OCI-LY7 (cell line): Measurements from ENCODE around the gene CEP76. TPM values are rescaled to one million over a fixed set of nuclear protein-coding genes. Genes with fewer than 3 reads are reported as not detected.

ENCODE experiments used
- BruUV-seq: library from RNA; stranded (reverse); fragments of 400-500 nt; replicated peaks from 2 replicates; lab custom pipeline; 2021; lab: Mats Ljungman, UMichigan
- CTCF ChIA-PET: fragments of 300-600 bp; sonication (Branson Sonifier 250); formaldehyde crosslinking; loops from one replicate; lab custom pipeline; 2022; ENCODE audit warnings: antibody characterized with exemption; ENCODE audit not compliant: unreplicated experiment; lab: Charles Lee
- POLR2A ChIA-PET: fragments of 300-600 bp; sonication (Branson Sonifier 250); formaldehyde crosslinking; loops from one replicate; lab custom pipeline; 2022; ENCODE audit warnings: antibody characterized with exemption; lab: Charles Lee
- DNase-seq: peaks from one replicate; pipeline ENCODE4 v3.0.0-alpha.2; 2015; ENCODE audit warnings: low spot score
- H2AFZ ChIP-seq: fragments of 200-600 bp; sonication (generic), shearing (Covaris generic); 2 replicates; pipeline ENCODE4 v1.6.1; 2014; ENCODE audit warnings: mild to moderate bottlenecking, antibody characterized with exemption, low read length, moderate library complexity
- H3K27ac ChIP-seq: fragments of 200-600 bp; sonication (generic); 2 replicates; pipeline ENCODE4 v1.5.1; 2014; ENCODE audit warnings: mixed run types, low read depth, mild to moderate bottlenecking, moderate library complexity, low read length, inconsistent platforms; ENCODE audit not compliant: poor library complexity, severe bottlenecking
- H3K36me3 ChIP-seq: fragments of 200-600 bp; sonication (generic); 2 replicates; pipeline ENCODE4 v1.6.1; 2014; ENCODE audit warnings: mild to moderate bottlenecking, antibody characterized with exemption, low read length, moderate library complexity, mixed read lengths; ENCODE audit not compliant: insufficient read depth
- H3K4me1 ChIP-seq: fragments of 200-600 bp; sonication (generic); 2 replicates; pipeline ENCODE4 v1.5.1; 2014; ENCODE audit warnings: mild to moderate bottlenecking, low read length; ENCODE audit not compliant: insufficient read depth, poor library complexity, severe bottlenecking
- H3K4me2 ChIP-seq: fragments of 200-600 bp; sonication (generic); 2 replicates; pipeline ENCODE4 v1.6.1; 2014; ENCODE audit warnings: mild to moderate bottlenecking, low read length
- H3K4me3 ChIP-seq: fragments of 200-600 bp; sonication (generic); 2 replicates; pipeline ENCODE4 v1.5.1; 2014; ENCODE audit warnings: mild to moderate bottlenecking, low read depth, low read length; ENCODE audit not compliant: poor library complexity, severe bottlenecking
- H3K79me2 ChIP-seq: fragments of 200-600 bp; sonication (generic); 2 replicates; pipeline ENCODE4 v1.6.1; 2016; ENCODE audit warnings: low read depth, mild to moderate bottlenecking, low read length, moderate library complexity, mixed read lengths; ENCODE audit not compliant: insufficient read depth
- H3K9me2 ChIP-seq: fragments of 200-600 bp; sonication (generic); 2 replicates; pipeline ENCODE4 v1.6.1; 2016; ENCODE audit warnings: mild to moderate bottlenecking, low read length, mixed read lengths; ENCODE audit not compliant: insufficient read depth
- H3K9me3 ChIP-seq: fragments of 200-600 bp; sonication (generic); 2 replicates; pipeline ENCODE4 v1.6.1; 2014; ENCODE audit warnings: mild to moderate bottlenecking, mixed run types, low read length, mixed read lengths
- H4K20me1 ChIP-seq: fragments of 200-600 bp; sonication (generic); 2 replicates; pipeline ENCODE4 v1.6.1; 2014; ENCODE audit warnings: mild to moderate bottlenecking, antibody characterized with exemption, low read length, moderate library complexity, mixed read lengths; ENCODE audit not compliant: insufficient read depth
- CTCF ChIP-seq: fragments of 200-600 bp; sonication (generic); conservative IDR thresholded peaks from 2 replicates; pipeline ENCODE4 v1.5.1; 2014; ENCODE audit warnings: mild to moderate bottlenecking, antibody characterized with exemption, low read length, moderate library complexity, mixed read lengths
- EZH2phosphoT487 ChIP-seq: fragments of 200-600 bp; sonication (generic); IDR thresholded peaks from 2 replicates; pipeline ENCODE4 v1.6.1; 2018; ENCODE audit warnings: low read depth, borderline replicate concordance, mild to moderate bottlenecking, mixed run types, antibody characterized with exemption, low read length, moderate library complexity, mixed read lengths
- intact Hi-C: fragments of 100-400 bp; cut with micrococcal nuclease; formaldehyde crosslinking; loops from one replicate; pipeline ENCODE4 v1.10.0; 2022; ENCODE audit not compliant: unreplicated experiment
- total RNA-seq, 2 experiments: library from RNA; depleted of rRNA in 1 of 2; stranded (reverse); fragments of >200 nt in 1 of 2; shearing (Covaris generic) in 1 of 2; gene quantifications; 2 replicates each; pipeline ENCODE4 v1.2.3, GENCODE V29; 2014 to 2022

Gene CEP76
- total RNA-seq, 2 experiments from 2014 or later: 14.1 to 22.1 TPM

GRCh38 chr18:12701161-12701560 is 1.4 kb downstream of the CEP76 start:
- intact Hi-C loops: no loop called here
- CTCF ChIA-PET: no interaction called here
- Histone ChIP-seq H4K20me1 (peaks cover 15% of the 10 kb centered on the region; the same call in 1 of the 2 replicates), H3K79me2 (peaks cover 65% of the 10 kb centered on the region), H3K9me2 (no peaks in the 10 kb centered on the region), H3K4me1 (peaks cover 34% of the 10 kb centered on the region), H3K9me3 (no peaks in the 10 kb centered on the region), H2AFZ (no peak overlapping the region), H3K4me2 (peak overlapping the region; percentile 99), H3K4me3 (peak overlapping the region; percentile 92), H3K36me3 (peaks cover 60% of the 10 kb centered on the region), H3K27ac (no peak overlapping the region)
- POLR2A ChIA-PET: interaction anchor here (0.6 to 1.9 kb wide), 8 partner anchors 10 to 1409 kb away, joined by 3 to 5 read pairs (median 3); partner anchors contain the start of gene PRELID3A
- DNase-seq: no peak
- TSS peak; percentile 45 for BruUV-seq
- TF ChIP-seq EZH2phosphoT487 (no peak), CTCF (no peak)

GRCh38 chr18:12699747-12700146 is 2.8 kb downstream of the CEP76 start:
- Histone ChIP-seq H3K79me2 (peaks cover 51% of the 10 kb centered on the region), H4K20me1 (peaks cover 15% of the 10 kb centered on the region; the same call in 1 of the 2 replicates), H3K27ac (no peak overlapping the region), H3K9me3 (no peaks in the 10 kb centered on the region), H3K4me1 (peaks cover 30% of the 10 kb centered on the region), H3K4me3 (no peak overlapping the region), H3K36me3 (peaks cover 61% of the 10 kb centered on the region), H3K4me2 (peak overlapping the region; percentile 99), H2AFZ (no peak overlapping the region), H3K9me2 (no peaks in the 10 kb centered on the region)
- ChIA-PET CTCF (no interaction called here), POLR2A (interaction anchor here (0.6 to 1.0 kb wide), 4 partner anchors 9 to 320 kb away, joined by 4 to 5 read pairs (median 5); no protein-coding TSS in a partner anchor)
- intact Hi-C loops: no loop called here
- DNase-seq: no peak
- no peak for TF ChIP-seq EZH2phosphoT487
- no peak for TF ChIP-seq CTCF
- BruUV-seq: no TSS peak

GRCh38 chr18:12694032-12694431 is 8.5 kb downstream of the CEP76 start:
- no peak overlapping the region for H3K4me3 ChIP-seq
- H2AFZ ChIP-seq: no peak overlapping the region
- CTCF ChIA-PET: no interaction called here
- no peak overlapping the region for H3K27ac ChIP-seq
- H4K20me1 ChIP-seq: no peaks in the 10 kb centered on the region
- H3K9me2 ChIP-seq: no peaks in the 10 kb centered on the region
- no TSS peak for BruUV-seq
- no peak for DNase-seq
- no peaks in the 10 kb centered on the region for H3K9me3 ChIP-seq
- peaks cover 64% of the 10 kb centered on the region for H3K36me3 ChIP-seq
- TF ChIP-seq CTCF (no peak), EZH2phosphoT487 (no peak)
- H3K4me1 ChIP-seq: peaks cover 5% of the 10 kb centered on the region
- no peak overlapping the region for H3K4me2 ChIP-seq
- H3K79me2 ChIP-seq: no peaks in the 10 kb centered on the region; the same call in 1 of the 2 replicates
- intact Hi-C loops: loop anchor here (5.0 kb wide), 1 partner anchor 48 kb away; no protein-coding TSS in a partner anchor
- POLR2A ChIA-PET: no interaction called here
